Measurements from ENCODE around the gene HNRNPK. TPM values are rescaled to one million over a fixed set of nuclear protein-coding genes. Genes with fewer than 3 reads are reported as not detected.

HNRNPK gene
- total and polyA plus RNA-seq, 2 of the 13 experiments (the other 11 are each of a cell fraction or from before 2014, with no cell fraction given), result 321 to 712 TPM

- peak; percentile 36; the same call in 1 of the 2 replicates for TF ChIP-seq DRAP1 (CRISPR knock-in tag; IDR thresholded peaks at IDR 0.05)
- no peak for TF ChIP-seq ZSCAN29 (CRISPR knock-in tag; conservative IDR thresholded peaks at IDR 0.05)
- 0 out of 2 replicates have a peak, but pooled peaks have one; percentile 25 for TF ChIP-seq HNF1B (CRISPR knock-in tag; IDR thresholded peaks at IDR 0.05)
- no peak for TF ChIP-seq MEIS2 (CRISPR knock-in tag; IDR thresholded peaks at IDR 0.05)
- TF ChIP-seq ZNF362 (CRISPR knock-in tag; IDR thresholded peaks at IDR 0.05; ENCODE audit: borderline replicate concordance), result no peak; the same call in 1 of the 2 replicates
- peak; percentile 35; the same call in 1 of the 2 replicates for TF ChIP-seq ZNF281 (CRISPR knock-in tag; IDR thresholded peaks at IDR 0.05; ENCODE audit: borderline replicate concordance)
- TF ChIP-seq ZNF562 (CRISPR knock-in tag; IDR thresholded peaks at IDR 0.05; ENCODE audit: borderline replicate concordance), result no peak
- TF ChIP-seq FOXK2 (IDR thresholded peaks at IDR 0.05), result peak; percentile 55
- TF ChIP-seq MTA1 (CRISPR knock-in tag; IDR thresholded peaks at IDR 0.05; ENCODE audit: borderline replicate concordance), result no peak
- no peak for TF ChIP-seq ZNF709 (CRISPR knock-in tag; IDR thresholded peaks at IDR 0.05)
- no peak for TF ChIP-seq CHCHD3 (CRISPR knock-in tag; IDR thresholded peaks at IDR 0.05)
- TF ChIP-seq ZBTB42 (CRISPR knock-in tag; IDR thresholded peaks at IDR 0.05), result no peak
- no peak for TF ChIP-seq ZNF878 (CRISPR knock-in tag; IDR thresholded peaks at IDR 0.05)
- no peak for TF ChIP-seq BATF2 (CRISPR knock-in tag; IDR thresholded peaks at IDR 0.05)
- no peak for TF ChIP-seq NFE2L1 (CRISPR knock-in tag; IDR thresholded peaks at IDR 0.05; ENCODE audit: borderline replicate concordance)
- no peak for TF ChIP-seq MEIS1 (CRISPR knock-in tag; IDR thresholded peaks at IDR 0.05; ENCODE audit: borderline replicate concordance)
- no peak for TF ChIP-seq ZBTB1 (CRISPR knock-in tag; IDR thresholded peaks at IDR 0.05; ENCODE audit: borderline replicate concordance)
- TF ChIP-seq RNF219 (CRISPR knock-in tag; IDR thresholded peaks at IDR 0.05), result no peak
- no peak for TF ChIP-seq ZNF333 (CRISPR knock-in tag; IDR thresholded peaks at IDR 0.05; ENCODE audit: borderline replicate concordance)
- no peak for TF ChIP-seq ZNF225 (CRISPR knock-in tag; IDR thresholded peaks at IDR 0.05)
- no peak for TF ChIP-seq PAF1 (CRISPR knock-in tag; IDR thresholded peaks at IDR 0.05)
Observed at GRCh38 chr9:83992407-83992806, 12.4 kb upstream of the HNRNPK start (continued).

All from HepG2 (cell line).